Adipocyte (in vitro differentiated cells): Measurements from ENCODE around the gene FEM1C.
"Not testable (repeated sequence)": the region's sequence is repeated elsewhere in the genome, so short reads cannot be mapped to it uniquely, and the experiment has no call there.

Source experiments
- DNase-seq: peaks from one replicate; pipeline ENCODE4 v3.0.0-alpha.2; 2015; ENCODE audit warnings: low read depth
- H3K27me3 ChIP-seq: replicated peaks from 2 replicates; pipeline ENCODE4 v1.7.0; 2013; ENCODE audit warnings: mild to moderate bottlenecking, low read length, moderate library complexity; ENCODE audit not compliant: control insufficient read depth, insufficient read depth
- H3K36me3 ChIP-seq: 2 replicates; pipeline ENCODE4 v1.7.0; 2013; ENCODE audit warnings: low read length, mild to moderate bottlenecking, moderate library complexity; ENCODE audit not compliant: control insufficient read depth, insufficient read depth, severe bottlenecking
- H3K4me1 ChIP-seq: 2 replicates; pipeline ENCODE4 v1.7.0; 2013; ENCODE audit warnings: mild to moderate bottlenecking, low read length, moderate library complexity; ENCODE audit not compliant: control insufficient read depth, insufficient read depth
- H3K4me3 ChIP-seq: 2 replicates; pipeline ENCODE4 v1.7.0; 2013; ENCODE audit warnings: mild to moderate bottlenecking, low read length, moderate library complexity
- H3K9ac ChIP-seq: 2 replicates; pipeline ENCODE4 v1.7.0; 2013; ENCODE audit warnings: mild to moderate bottlenecking, low read length, moderate library complexity
- H3K9me3 ChIP-seq: 2 replicates; pipeline ENCODE4 v1.7.0; 2013; ENCODE audit warnings: mild to moderate bottlenecking, low read length, moderate library complexity; ENCODE audit not compliant: control insufficient read depth

Gene FEM1C

GRCh38 chr5:115489733-115490132 lies 54.8 kb downstream of the FEM1C start:
- Histone ChIP-seq H3K4me3 (no peak overlapping the region), H3K27me3 (no peaks in the 10 kb centered on the region), H3K4me1 (peaks cover 4% of the 10 kb centered on the region), H3K9ac (no peak overlapping the region), H3K36me3 (no peaks in the 10 kb centered on the region), H3K9me3 (no peaks in the 10 kb centered on the region)
- DNase-seq, result no peak

DNA sequence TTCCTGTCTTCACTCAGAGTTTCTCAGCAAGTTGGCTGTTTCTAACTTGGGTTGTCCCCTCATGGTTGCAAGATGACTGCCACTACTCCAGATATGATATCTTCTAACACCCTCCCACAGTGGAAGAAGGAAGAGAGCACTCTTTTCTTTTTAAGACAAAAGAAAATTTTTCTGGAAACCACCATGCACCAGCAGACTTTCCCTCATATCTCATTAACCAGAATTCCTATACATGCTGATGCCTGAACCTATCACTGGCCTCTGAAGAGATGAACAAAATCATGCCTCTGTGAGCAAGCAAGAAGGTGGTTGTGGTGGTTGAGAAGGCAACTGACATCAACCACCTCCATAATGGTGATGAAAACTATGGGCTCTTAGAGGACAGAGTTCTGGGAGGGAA lies 56.8 kb downstream of the FEM1C start:
- Histone ChIP-seq H3K36me3 (no peaks in the 10 kb centered on the region), H3K9ac (no peak overlapping the region), H3K4me3 (no peak overlapping the region), H3K9me3 (no peaks in the 10 kb centered on the region), H3K27me3 (no peaks in the 10 kb centered on the region), H3K4me1 (no peaks in the 10 kb centered on the region)
- DNase-seq, result no peak

GRCh38 chr5:115487168-115487567 lies 57.4 kb downstream of the FEM1C start:
- no peaks in the 10 kb centered on the region for H3K27me3 ChIP-seq
- no peak for DNase-seq
- H3K9ac ChIP-seq, result no peak overlapping the region
- no peak overlapping the region for H3K4me3 ChIP-seq
- no peaks in the 10 kb centered on the region for H3K9me3 ChIP-seq
- no peaks in the 10 kb centered on the region for H3K36me3 ChIP-seq
- H3K4me1 ChIP-seq, result no peaks in the 10 kb centered on the region

- no peaks in the 10 kb centered on the region for H3K36me3 ChIP-seq
- no peak for DNase-seq
- no peak overlapping the region for H3K4me3 ChIP-seq
- H3K27me3 ChIP-seq, result no peaks in the 10 kb centered on the region
- no peaks in the 10 kb centered on the region for H3K9me3 ChIP-seq
- no peaks in the 10 kb centered on the region for H3K4me1 ChIP-seq
- no peak overlapping the region for H3K9ac ChIP-seq
Observed at GRCh38 chr5:115486728-115487127, 57.8 kb downstream of the FEM1C start.

GRCh38 chr5:115484368-115484767 lies 60.2 kb downstream of the FEM1C start:
- no peaks in the 10 kb centered on the region for H3K4me1 ChIP-seq
- H3K4me3 ChIP-seq, result no peak overlapping the region
- H3K9me3 ChIP-seq, result no peaks in the 10 kb centered on the region
- no peak for DNase-seq
- H3K36me3 ChIP-seq, result no peaks in the 10 kb centered on the region
- H3K27me3 ChIP-seq, result no peaks in the 10 kb centered on the region
- no peak overlapping the region for H3K9ac ChIP-seq

GRCh38 chr5:115480900-115481299 lies 63.7 kb downstream of the FEM1C start:
- Histone ChIP-seq H3K4me3 (no peak overlapping the region), H3K4me1 (no peaks in the 10 kb centered on the region), H3K27me3 (no peaks in the 10 kb centered on the region), H3K9me3 (no peaks in the 10 kb centered on the region), H3K9ac (no peak overlapping the region), H3K36me3 (no peaks in the 10 kb centered on the region)
- DNase-seq, result no peak

DNA sequence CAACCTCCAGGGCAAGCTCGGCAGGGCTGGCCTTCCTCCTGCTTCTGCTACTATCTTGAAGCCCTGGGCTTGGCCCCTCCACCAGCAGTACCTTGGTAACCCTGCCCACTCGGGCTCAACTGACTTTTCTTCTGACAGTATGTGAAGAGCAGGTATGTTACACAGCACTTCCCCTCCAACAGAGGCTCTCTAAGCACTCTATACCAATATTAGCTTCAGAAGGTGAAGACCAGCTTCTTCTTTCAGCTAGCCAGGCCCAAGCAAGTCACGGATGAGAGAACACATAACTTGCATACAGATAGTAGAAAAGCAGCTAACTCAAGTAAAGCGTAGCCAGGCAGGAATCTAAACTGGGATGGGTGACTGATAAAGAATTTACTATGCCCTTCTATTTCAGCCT lies 64.3 kb downstream of the FEM1C start:
- H3K4me3 ChIP-seq, result no peak overlapping the region
- no peaks in the 10 kb centered on the region for H3K4me1 ChIP-seq
- H3K9ac ChIP-seq, result no peak overlapping the region
- no peak for DNase-seq
- H3K36me3 ChIP-seq, result no peaks in the 10 kb centered on the region
- H3K9me3 ChIP-seq, result no peaks in the 10 kb centered on the region
- H3K27me3 ChIP-seq, result no peaks in the 10 kb centered on the region

DNA sequence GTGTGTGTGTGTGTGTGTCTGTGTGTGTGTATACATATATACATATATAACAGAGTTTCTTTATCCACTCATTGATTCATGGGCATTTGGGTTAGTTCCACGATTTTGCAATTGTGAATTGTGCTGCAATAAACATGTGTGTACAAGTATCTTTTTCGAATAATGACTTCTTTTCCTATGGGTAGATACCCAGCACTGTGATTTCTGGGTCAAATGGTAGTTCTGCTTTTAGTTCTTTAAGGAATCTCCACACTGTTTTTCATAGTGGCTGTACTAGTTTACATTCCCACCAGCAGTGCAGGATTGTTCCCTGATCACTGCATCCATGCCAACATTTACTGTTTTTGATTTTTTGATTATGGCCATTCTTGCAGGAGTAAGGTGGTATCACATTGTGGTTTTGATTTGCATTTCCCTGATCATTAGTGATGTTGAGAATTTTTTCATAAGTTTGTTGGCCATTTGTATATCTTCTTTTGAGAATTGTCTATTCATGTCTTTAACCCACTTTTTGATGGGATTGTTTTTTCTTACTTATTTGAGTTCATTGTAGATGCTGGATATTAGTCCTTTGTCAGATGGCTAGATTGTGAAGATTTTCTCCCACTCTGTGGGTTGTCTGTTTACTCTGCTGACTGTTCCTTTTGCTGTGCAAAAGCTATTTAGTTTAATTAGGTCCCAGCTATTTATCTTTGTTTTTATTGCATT lies 65.3 kb downstream of the FEM1C start:
- H3K36me3 ChIP-seq, H3K4me3 ChIP-seq, H3K9ac ChIP-seq, DNase-seq, H3K9me3 ChIP-seq, H3K27me3 ChIP-seq, H3K4me1 ChIP-seq: not testable (repeated sequence)

DNA sequence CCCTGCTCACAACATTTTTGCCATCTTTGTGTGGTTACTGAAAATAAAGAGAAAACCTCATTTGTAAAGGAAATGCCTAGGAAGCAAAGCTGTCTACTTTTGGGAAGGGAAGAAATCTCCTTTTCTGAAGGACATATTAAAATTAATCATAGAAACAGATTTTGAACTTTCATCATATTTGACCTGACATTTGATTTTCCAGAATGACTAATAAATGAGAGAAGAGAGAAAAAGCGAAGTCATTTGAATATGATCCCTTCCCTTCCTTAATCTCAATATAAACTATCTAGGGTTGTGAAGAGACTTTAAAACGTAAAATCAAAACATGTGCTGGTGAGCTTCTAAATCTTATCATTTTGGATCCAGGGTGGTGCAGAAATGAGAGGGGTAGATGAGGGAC lies 66.3 kb downstream of the FEM1C start:
- no peaks in the 10 kb centered on the region for H3K27me3 ChIP-seq
- no peaks in the 10 kb centered on the region for H3K9me3 ChIP-seq
- no peak overlapping the region for H3K4me3 ChIP-seq
- H3K9ac ChIP-seq, result no peak overlapping the region
- no peak for DNase-seq
- H3K4me1 ChIP-seq, result no peaks in the 10 kb centered on the region
- no peaks in the 10 kb centered on the region for H3K36me3 ChIP-seq

- H3K9ac ChIP-seq, result no peak overlapping the region
- no peak for DNase-seq
- no peaks in the 10 kb centered on the region for H3K9me3 ChIP-seq
- H3K4me1 ChIP-seq, result peaks cover 5% of the 10 kb centered on the region
- H3K27me3 ChIP-seq, result no peaks in the 10 kb centered on the region
- no peak overlapping the region for H3K4me3 ChIP-seq
- H3K36me3 ChIP-seq, result no peaks in the 10 kb centered on the region
Observed at GRCh38 chr5:115477581-115477980, 67.0 kb downstream of the FEM1C start.

GRCh38 chr5:115475788-115476187 lies 68.8 kb downstream of the FEM1C start:
- Histone ChIP-seq H3K9me3 (no peaks in the 10 kb centered on the region), H3K4me3 (no peak overlapping the region), H3K4me1 (peaks cover 13% of the 10 kb centered on the region), H3K36me3 (no peaks in the 10 kb centered on the region), H3K27me3 (no peaks in the 10 kb centered on the region), H3K9ac (no peak overlapping the region)
- no peak for DNase-seq
